ENCODE measurements around the gene LYPD4.

Gene LYPD4

GRCh38 chr19:41872775-41873647 is 28.5 kb upstream of the LYPD4 start:
- DNase-seq = peak; percentile 54

GRCh38 chr19:41872384-41872774 is 27.9 kb upstream of the LYPD4 start:
- DNase-seq = no peak

GRCh38 chr19:41871573-41872383 is 27.3 kb upstream of the LYPD4 start:
- peak; percentile 55 for DNase-seq

GRCh38 chr19:41870401-41870873 is 26.0 kb upstream of the LYPD4 start:
- no peak for DNase-seq

GRCh38 chr19:41869374-41869955 is 25.0 kb upstream of the LYPD4 start:
- no peak for DNase-seq

GRCh38 chr19:41868989-41869300 is 24.5 kb upstream of the LYPD4 start:
- no peak for DNase-seq

GRCh38 chr19:41868120-41868988 is 23.9 kb upstream of the LYPD4 start:
- DNase-seq = no peak

- no peak for DNase-seq
Observed at GRCh38 chr19:41866284-41866683, 21.8 kb upstream of the LYPD4 start.

- no peak for DNase-seq
Observed at GRCh38 chr19:41864374-41864773, 19.9 kb upstream of the LYPD4 start.

GRCh38 chr19:41863209-41863931 is 18.9 kb upstream of the LYPD4 start:
- DNase-seq = no peak

GRCh38 chr19:41862445-41862986 is 18.0 kb upstream of the LYPD4 start:
- no peak for DNase-seq

GRCh38 chr19:41861846-41862245 is 17.4 kb upstream of the LYPD4 start:
- DNase-seq = no peak

- no peak for DNase-seq
Observed at GRCh38 chr19:41861116-41861768, 16.8 kb upstream of the LYPD4 start.

- DNase-seq = no peak
Observed at GRCh38 chr19:41860419-41861115, 16.1 kb upstream of the LYPD4 start.

- peak; percentile 98 for DNase-seq
Observed at GRCh38 chr19:41859618-41860418, 15.3 kb upstream of the LYPD4 start, which contains the start of gene RPS19. TSS of gene RPS19 (plus strand) at chr19:41860255. CDS start at chr19:41860775, 520 bp downstream.

GRCh38 chr19:41859213-41859617 is 14.7 kb upstream of the LYPD4 start:
- no peak for DNase-seq

GRCh38 chr19:41853768-41854167 is 9.3 kb upstream of the LYPD4 start:
- DNase-seq = no peak

GRCh38 chr19:41853344-41853743 is 8.9 kb upstream of the LYPD4 start:
- no peak for DNase-seq

GRCh38 chr19:41851456-41851855 is 7.0 kb upstream of the LYPD4 start:
- DNase-seq = no peak
